Gastrocnemius medialis (tissue), 4 donors: ENCODE results near the gene EOLA1. TPM values are rescaled to one million over a fixed set of nuclear protein-coding genes. Genes with fewer than 3 reads are reported as not detected.
"Not testable (repeated sequence)": the region's sequence is repeated elsewhere in the genome, so short reads cannot be mapped to it uniquely, and the experiment has no call there.

ENCODE experiments used
- ATAC-seq, 2 donors: fragments of 150-250 bp; one replicate each; pipeline ENCODE4 v1.9.1; 2016
- DNase-seq, 2 donors: peaks; one replicate each; pipeline ENCODE4 v3.0.0-alpha.2; 2019
- H3K27ac ChIP-seq, 4 donors: fragments of 200-600 bp; sonication (generic); 1 replicate in 1 of 4; 2 replicates in 3 of 4; pipeline ENCODE4 v1.5.1; 2016 to 2018; ENCODE audit warnings: mild to moderate bottlenecking in 2 of 4, moderate library complexity in 1 of 4
- H3K27me3 ChIP-seq, 3 donors: fragments of 200-600 bp; sonication (generic) in 2 of 3; 1 replicate in 1 of 3; 2 replicates in 2 of 3; pipeline versions ENCODE4 v1.5.1 to v1.6.0; 2016 to 2019; ENCODE audit warnings: mild to moderate bottlenecking in 1 of 3, moderate library complexity in 1 of 3
- H3K36me3 ChIP-seq, 2 donors: fragments of 200-600 bp; sonication (generic) in 1 of 2; one replicate each; pipeline ENCODE4 v1.5.1; 2017 to 2018
- H3K4me1 ChIP-seq, 2 donors: fragments of 200-600 bp; sonication (generic) in 1 of 2; one replicate each; pipeline ENCODE4 v1.5.1; 2016 to 2017; ENCODE audit warnings: mild to moderate bottlenecking in 2 of 2
- H3K4me3 ChIP-seq, 4 donors: fragments of 200-600 bp; sonication (generic) in 3 of 4; 1 replicate in 1 of 4; 2 replicates in 3 of 4; pipeline ENCODE4 v1.5.1; 2016 to 2019; ENCODE audit warnings: mild to moderate bottlenecking in 2 of 4
- H3K9me3 ChIP-seq, 3 donors: fragments of 200-600 bp; sonication (generic) in 2 of 3; 1 replicate in 1 of 3; 2 replicates in 2 of 3; pipeline ENCODE4 v1.5.1; 2016 to 2019
- POLR2A ChIP-seq, 2 donors: fragments of 450-650 bp; IDR thresholded peaks; one replicate each; pipeline ENCODE4 v1.6.1; 2017; ENCODE audit warnings: antibody characterized with exemption in 2 of 2, mild to moderate bottlenecking in 2 of 2, moderate library complexity in 2 of 2
- in situ Hi-C, 4 donors: fragments of 200-750 bp; cut with MboI; loops; one replicate each; pipeline versions ENCODE4 v1.15.0 to v1.8.0; 2017; ENCODE audit warnings: low sequenced_read_pairs in 4 of 4
- intact Hi-C: fragments of 100-400 bp; cut with DNase I; formaldehyde crosslinking; loops from one replicate; pipeline ENCODE4 v1.15.1; 2023; ENCODE audit warnings: low total_unique reads
- total RNA-seq, 4 donors: library from RNA; depleted of rRNA; stranded (reverse); fragments of >200 nt; gene quantifications; one replicate each; pipeline versions ENCODE4 v1.1.0 to v1.2.3, GENCODE V29; 2016
- TF ChIP-seq, protein P1 (sequence below), 5 experiments: fragments of 450-650 bp in 3 of 5; fragments of 200-600 bp in 2 of 5; sonication (generic) in 2 of 5; IDR thresholded peaks in 4 of 5; conservative IDR thresholded peaks in 1 of 5; 1 replicate in 4 of 5; 2 replicates in 1 of 5; pipeline ENCODE4 v1.5.1; 2016 to 2019; ENCODE audit warnings: antibody characterized with exemption in 5 of 5, mild to moderate bottlenecking in 3 of 5, moderate library complexity in 3 of 5

EOLA1 gene
- total RNA-seq, 4 donors from 2014 or later: 9.3 to 17.5 (median 12.1) TPM

DNA sequence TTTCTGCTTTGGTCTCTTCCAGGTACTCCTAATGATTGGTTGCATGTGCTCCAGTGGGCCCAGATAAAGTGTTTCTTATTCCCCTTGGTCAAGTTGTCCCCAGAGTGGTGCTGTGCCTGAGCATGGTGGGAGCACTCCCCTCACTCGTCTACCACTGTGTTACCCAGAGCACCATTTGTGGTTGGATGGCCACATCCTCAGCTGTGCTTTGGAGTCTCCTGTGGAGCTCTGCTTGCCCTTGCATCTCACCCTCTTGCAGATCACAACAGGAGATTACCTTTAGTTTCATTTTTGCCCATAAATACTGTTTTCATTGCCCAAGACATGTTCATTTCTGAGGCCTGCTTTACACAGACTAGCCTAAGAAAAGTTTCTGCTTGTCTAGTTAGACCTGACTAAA is 9.6 kb downstream of the EOLA1 start:
- H3K27me3 ChIP-seq, ATAC-seq, H3K27ac ChIP-seq, H3K9me3 ChIP-seq, H3K4me1 ChIP-seq, DNase-seq, intact Hi-C loops, H3K4me3 ChIP-seq, in situ Hi-C loops, H3K36me3 ChIP-seq: not testable (repeated sequence)

DNA sequence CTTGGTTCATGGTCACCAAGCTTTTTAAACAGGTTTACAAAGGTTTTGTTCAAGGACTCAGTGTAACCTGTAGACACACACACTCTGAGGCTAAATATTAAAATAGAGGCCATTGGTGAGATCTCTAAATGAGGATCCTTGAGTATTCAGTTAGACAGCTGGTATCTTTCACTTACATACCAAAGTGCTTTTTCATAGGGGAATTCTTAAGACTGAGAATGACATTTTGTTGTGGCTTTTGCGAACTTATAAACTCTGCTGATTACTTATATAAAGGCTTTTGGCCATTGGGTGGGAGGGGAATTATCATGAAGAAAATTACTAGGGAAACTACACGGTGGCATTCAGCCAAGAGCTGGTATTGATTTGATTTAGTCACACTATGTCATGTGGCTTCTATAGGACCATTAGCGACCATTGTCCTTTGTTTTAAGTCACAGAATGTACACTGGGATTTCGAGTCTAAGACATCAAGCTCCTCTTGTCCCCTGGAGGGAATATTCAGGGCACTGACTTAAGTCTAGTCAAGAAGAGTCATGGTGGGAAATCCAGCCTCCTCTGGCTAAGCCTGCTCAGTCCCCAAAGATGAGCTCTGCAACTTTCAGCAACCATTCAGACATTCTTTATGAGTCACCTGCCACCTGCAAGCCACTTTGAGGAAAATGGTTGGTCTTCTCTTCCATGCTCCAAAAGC is 10.6 kb downstream of the EOLA1 start:
- H3K27me3 ChIP-seq, H3K4me3 ChIP-seq, H3K9me3 ChIP-seq, intact Hi-C loops, ATAC-seq, in situ Hi-C loops, H3K4me1 ChIP-seq, H3K27ac ChIP-seq, H3K36me3 ChIP-seq, DNase-seq: not testable (repeated sequence)

DNA sequence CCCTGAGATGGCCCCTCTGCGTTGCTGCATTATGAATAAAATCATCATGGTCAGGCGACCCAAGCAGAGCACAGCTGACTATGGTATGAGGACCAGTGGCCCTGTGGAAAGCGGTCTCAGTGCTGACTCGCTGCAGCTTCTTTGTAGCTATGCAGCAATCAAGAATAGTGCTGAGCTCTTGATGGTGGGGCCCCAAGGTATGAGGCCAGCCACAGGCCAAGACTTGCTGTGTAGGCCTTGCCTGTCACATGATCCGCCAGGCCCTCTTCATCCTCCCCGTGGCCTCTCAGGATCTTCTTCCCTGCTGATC is 11.1 kb downstream of the EOLA1 start:
- H3K27me3 ChIP-seq, H3K4me3 ChIP-seq, H3K4me1 ChIP-seq, in situ Hi-C loops, H3K27ac ChIP-seq, H3K36me3 ChIP-seq, DNase-seq, intact Hi-C loops, ATAC-seq, H3K9me3 ChIP-seq: not testable (repeated sequence)

DNA sequence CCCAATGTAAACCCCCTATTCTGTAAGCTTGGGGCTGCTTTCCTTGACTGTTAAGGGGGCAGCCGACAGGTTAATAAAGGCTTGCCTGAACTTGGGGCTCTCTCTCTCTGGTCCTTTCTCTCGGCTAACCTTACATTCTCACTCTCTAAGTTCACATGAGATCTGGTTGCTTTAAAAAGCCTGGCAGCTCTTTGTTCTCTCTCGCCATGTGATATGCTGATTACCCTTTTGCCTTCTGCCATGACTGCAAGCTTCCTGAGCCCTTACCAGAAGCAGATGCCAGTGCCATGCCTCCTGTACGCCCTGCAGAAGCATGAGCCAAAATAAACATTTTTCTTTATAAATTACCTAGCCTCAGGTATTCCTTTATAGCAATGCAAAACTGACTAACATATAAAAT is 14.4 kb downstream of the EOLA1 start:
- H3K4me3 ChIP-seq, ATAC-seq, H3K4me1 ChIP-seq, H3K27me3 ChIP-seq, H3K36me3 ChIP-seq, in situ Hi-C loops, DNase-seq, intact Hi-C loops, H3K27ac ChIP-seq, H3K9me3 ChIP-seq: not testable (repeated sequence)

DNA sequence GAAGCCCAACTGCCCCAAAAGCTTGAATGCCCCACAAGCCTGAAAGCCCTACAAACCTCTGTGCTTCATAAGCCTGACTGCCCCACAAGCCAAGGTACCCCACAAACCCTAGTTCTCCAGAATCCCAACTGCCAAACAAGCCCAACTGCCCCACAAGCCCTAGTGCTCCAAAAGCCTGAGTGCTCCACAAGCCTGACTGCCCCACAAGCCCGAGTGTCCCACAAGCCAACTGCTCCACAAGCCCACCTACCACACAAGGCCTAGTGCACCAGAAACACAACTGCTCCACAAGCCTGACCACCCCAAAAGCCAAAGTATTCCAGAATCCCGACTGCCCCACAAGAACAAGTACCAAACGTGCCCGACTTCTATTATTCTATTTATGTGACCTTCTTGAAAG is 22.5 kb downstream of the EOLA1 start:
- TF ChIP-seq, protein P1, sequence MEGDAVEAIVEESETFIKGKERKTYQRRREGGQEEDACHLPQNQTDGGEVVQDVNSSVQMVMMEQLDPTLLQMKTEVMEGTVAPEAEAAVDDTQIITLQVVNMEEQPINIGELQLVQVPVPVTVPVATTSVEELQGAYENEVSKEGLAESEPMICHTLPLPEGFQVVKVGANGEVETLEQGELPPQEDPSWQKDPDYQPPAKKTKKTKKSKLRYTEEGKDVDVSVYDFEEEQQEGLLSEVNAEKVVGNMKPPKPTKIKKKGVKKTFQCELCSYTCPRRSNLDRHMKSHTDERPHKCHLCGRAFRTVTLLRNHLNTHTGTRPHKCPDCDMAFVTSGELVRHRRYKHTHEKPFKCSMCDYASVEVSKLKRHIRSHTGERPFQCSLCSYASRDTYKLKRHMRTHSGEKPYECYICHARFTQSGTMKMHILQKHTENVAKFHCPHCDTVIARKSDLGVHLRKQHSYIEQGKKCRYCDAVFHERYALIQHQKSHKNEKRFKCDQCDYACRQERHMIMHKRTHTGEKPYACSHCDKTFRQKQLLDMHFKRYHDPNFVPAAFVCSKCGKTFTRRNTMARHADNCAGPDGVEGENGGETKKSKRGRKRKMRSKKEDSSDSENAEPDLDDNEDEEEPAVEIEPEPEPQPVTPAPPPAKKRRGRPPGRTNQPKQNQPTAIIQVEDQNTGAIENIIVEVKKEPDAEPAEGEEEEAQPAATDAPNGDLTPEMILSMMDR (IDR thresholded peaks at IDR 0.05 in 4 of 5, conservative IDR thresholded peaks at IDR 0.05 in 1 of 5): no peak
- TF ChIP-seq POLR2A (IDR thresholded peaks at IDR 0.05): no peak
- H3K4me3 ChIP-seq: no peak overlapping the region
- DNase-seq: no peak
- H3K4me1 ChIP-seq: no peaks in the 10 kb centered on the region
- H3K36me3 ChIP-seq: no peaks in the 10 kb centered on the region
- in situ Hi-C loops (no loop called here), intact Hi-C loops (no loop called here)
- H3K9me3 ChIP-seq: no peaks in the 10 kb centered on the region
- H3K27me3 ChIP-seq: no peaks in the 10 kb centered on the region
- no peak for ATAC-seq
- no peak overlapping the region for H3K27ac ChIP-seq

DNA sequence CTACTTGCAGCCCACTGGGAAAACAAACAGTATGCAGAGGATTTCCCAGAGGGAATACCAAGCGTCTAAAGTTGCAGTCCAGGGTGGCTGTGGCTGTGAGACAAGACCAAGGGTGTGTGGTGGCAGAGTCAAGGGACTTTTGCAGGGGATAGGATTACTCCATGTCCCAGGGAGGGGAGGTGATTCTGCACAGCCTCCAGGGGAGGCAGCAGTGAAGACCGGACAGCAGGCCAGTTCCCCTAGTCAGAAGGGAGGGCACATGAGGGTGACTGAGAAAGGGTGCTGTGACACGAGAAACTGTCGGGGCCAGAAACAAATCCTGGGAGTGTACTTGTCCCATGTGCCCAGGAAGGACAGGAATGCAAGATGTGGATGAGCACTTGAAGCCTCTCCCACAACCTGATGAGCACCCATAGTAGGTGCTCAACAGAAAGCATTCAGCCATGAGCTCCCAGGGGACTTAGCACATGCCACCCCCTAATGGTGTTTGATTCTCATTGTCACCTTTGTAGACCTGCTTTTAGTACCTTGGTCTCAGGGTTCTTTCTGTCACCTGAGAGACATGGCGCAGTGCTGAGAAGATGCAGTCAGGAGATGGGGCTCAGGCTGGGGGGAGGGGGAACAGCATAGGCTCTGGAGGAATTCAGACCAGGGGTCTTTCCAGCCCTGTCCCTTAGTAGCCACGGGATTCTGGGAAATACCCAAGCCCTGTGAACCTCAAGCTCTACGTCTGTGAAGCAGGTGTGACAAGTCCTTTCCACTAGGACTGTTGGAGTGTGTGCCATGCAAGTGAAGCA is 27.0 kb downstream of the EOLA1 start:
- no peak for DNase-seq
- no peak overlapping the region for H3K4me3 ChIP-seq
- H3K4me1 ChIP-seq: no peaks in the 10 kb centered on the region
- H3K27ac ChIP-seq: no peak overlapping the region
- intact Hi-C loops (no loop called here), in situ Hi-C loops (no loop called here)
- no peak for ATAC-seq
- H3K9me3 ChIP-seq: no peaks in the 10 kb centered on the region
- no peak for TF ChIP-seq POLR2A (IDR thresholded peaks at IDR 0.05)
- TF ChIP-seq, protein P1 (IDR thresholded peaks at IDR 0.05 in 4 of 5, conservative IDR thresholded peaks at IDR 0.05 in 1 of 5): no peak
- no peaks in the 10 kb centered on the region for H3K27me3 ChIP-seq
- no peaks in the 10 kb centered on the region for H3K36me3 ChIP-seq
